Measurements from ENCODE around the gene HOXD13. TPM values are rescaled to one million over a fixed set of nuclear protein-coding genes. Genes with fewer than 3 reads are reported as not detected.

The HOXD13 gene
- total RNA-seq, 2 experiments from 2014 or later: not detected

Other genes with a start within 250 kb of the HOXD13 start
- gene LNPK, start 90.5 kb upstream of the HOXD13 start, total RNA-seq: 10 to 100 TPM; 22.2 to 23.9 TPM
- not detected for gene EVX2, start 8.8 kb upstream of the HOXD13 start, total RNA-seq
- not detected for gene HOXD12, start 7.1 kb downstream of the HOXD13 start, total RNA-seq
- gene HOXD11, start 14.6 kb downstream of the HOXD13 start, total RNA-seq: not detected
- not detected for gene HOXD10, start 24.1 kb downstream of the HOXD13 start, total RNA-seq
- not detected for gene HOXD9, start 30.0 kb downstream of the HOXD13 start, total RNA-seq
- gene HOXD8, start 37.0 kb downstream of the HOXD13 start, total RNA-seq: not detected
- not detected for gene HOXD4, start 58.8 kb downstream of the HOXD13 start, total RNA-seq
- gene HOXD3, start 64.6 kb downstream of the HOXD13 start, total RNA-seq: not detected
- gene HOXD1, start 95.9 kb downstream of the HOXD13 start, total RNA-seq: not detected
- 10 to 100 TPM; 24.3 to 28.1 TPM for gene MTX2, start 176.7 kb downstream of the HOXD13 start, total RNA-seq